HFF-Myc (cell line): Measurements from ENCODE around the gene FALEC.

Source experiments
- DNase-seq: peaks from one replicate; pipeline ENCODE4 v3.0.0-alpha.2; 2011; ENCODE audit warnings: low read depth; ENCODE audit errors: extremely low read depth
- H3K4me3 ChIP-seq: replicated peaks from 2 replicates; pipeline ENCODE4 v1.5.1; 2011; ENCODE audit warnings: low read depth, mild to moderate bottlenecking, control low read depth, low read length
- CTCF ChIP-seq: IDR thresholded peaks from 2 replicates; pipeline ENCODE4 v1.5.1; 2012; ENCODE audit warnings: mild to moderate bottlenecking, low read depth, low read length, control low read depth; ENCODE audit errors: missing control alignments

Gene FALEC

GRCh38 chr1:150543500-150544143 is 28.1 kb downstream of the FALEC start:
- no peak overlapping the region for H3K4me3 ChIP-seq
- DNase-seq: no peak
- TF ChIP-seq CTCF: no peak

- no peak for TF ChIP-seq CTCF
- DNase-seq: no peak
- no peak overlapping the region for H3K4me3 ChIP-seq
Observed at GRCh38 chr1:150544204-150544603, 28.7 kb downstream of the FALEC start.

GRCh38 chr1:150545486-150546032 is 30.0 kb downstream of the FALEC start:
- no peak overlapping the region for H3K4me3 ChIP-seq
- no peak for TF ChIP-seq CTCF
- no peak for DNase-seq

GRCh38 chr1:150546294-150546937 is 30.9 kb downstream of the FALEC start:
- no peak for TF ChIP-seq CTCF
- H3K4me3 ChIP-seq: no peak overlapping the region
- DNase-seq: no peak

GRCh38 chr1:150548324-150548631 is 32.7 kb downstream of the FALEC start:
- peak overlapping the region; percentile 42 for H3K4me3 ChIP-seq
- TF ChIP-seq CTCF: no peak
- no peak for DNase-seq

- TF ChIP-seq CTCF: no peak
- no peak for DNase-seq
- peak within 1 kb of the TSS; percentile 42 for H3K4me3 ChIP-seq
Observed at GRCh38 chr1:150548632-150549495, 33.3 kb downstream of the FALEC start, which contains the start of gene ADAMTSL4. TSS of gene ADAMTSL4 (plus strand) at chr1:150549408. CDS start at chr1:150552289, 2,881 bp downstream.
